ENCODE results near the gene KCNQ1.

DNA sequence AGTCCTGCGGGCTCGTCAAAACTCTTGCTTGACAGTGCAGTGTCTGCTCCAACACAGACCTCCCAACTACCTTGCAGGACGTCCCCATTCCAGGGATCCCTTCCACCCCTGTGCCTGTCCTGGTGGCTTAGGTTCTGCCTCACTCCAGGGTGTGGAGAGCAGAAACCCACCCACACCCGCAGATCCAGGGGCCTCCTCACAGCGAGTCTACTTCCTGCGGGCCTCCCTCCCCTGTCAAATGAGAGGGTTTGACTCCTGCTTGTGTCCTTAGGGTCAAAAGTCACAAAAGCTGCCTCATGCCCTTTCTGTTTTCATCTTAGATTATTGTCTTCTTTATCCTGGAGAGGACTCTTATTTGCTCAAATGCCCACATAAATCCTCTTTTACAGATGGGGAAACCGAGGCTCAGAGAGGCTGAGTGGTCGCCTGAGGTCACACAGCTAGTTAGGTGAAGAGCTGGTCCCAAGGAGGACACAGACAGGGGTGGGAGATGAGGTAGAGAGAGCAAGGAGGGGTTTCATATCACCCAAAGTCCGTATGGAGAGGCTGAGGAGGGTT lies 336.1 kb downstream of the KCNQ1 start:
- TF ChIP-seq EZH2 (IDR thresholded peaks at IDR 0.05; ENCODE audit: low read length, missing control alignments): no peak
- TF ChIP-seq, protein P1, sequence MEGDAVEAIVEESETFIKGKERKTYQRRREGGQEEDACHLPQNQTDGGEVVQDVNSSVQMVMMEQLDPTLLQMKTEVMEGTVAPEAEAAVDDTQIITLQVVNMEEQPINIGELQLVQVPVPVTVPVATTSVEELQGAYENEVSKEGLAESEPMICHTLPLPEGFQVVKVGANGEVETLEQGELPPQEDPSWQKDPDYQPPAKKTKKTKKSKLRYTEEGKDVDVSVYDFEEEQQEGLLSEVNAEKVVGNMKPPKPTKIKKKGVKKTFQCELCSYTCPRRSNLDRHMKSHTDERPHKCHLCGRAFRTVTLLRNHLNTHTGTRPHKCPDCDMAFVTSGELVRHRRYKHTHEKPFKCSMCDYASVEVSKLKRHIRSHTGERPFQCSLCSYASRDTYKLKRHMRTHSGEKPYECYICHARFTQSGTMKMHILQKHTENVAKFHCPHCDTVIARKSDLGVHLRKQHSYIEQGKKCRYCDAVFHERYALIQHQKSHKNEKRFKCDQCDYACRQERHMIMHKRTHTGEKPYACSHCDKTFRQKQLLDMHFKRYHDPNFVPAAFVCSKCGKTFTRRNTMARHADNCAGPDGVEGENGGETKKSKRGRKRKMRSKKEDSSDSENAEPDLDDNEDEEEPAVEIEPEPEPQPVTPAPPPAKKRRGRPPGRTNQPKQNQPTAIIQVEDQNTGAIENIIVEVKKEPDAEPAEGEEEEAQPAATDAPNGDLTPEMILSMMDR (conservative IDR thresholded peaks at IDR 0.05 in 1 of 2, IDR thresholded peaks at IDR 0.05 in 1 of 2; ENCODE audit: low read depth in 1 of 2, low read length in 2 of 2): no peak

All from fibroblast of lung (primary cell).